Upper lobe of right lung (tissue), 1 donor: ENCODE results near the gene ZNF792. TPM values are rescaled to one million over a fixed set of nuclear protein-coding genes. Genes with fewer than 3 reads are reported as not detected.

ENCODE experiments used
- ATAC-seq: fragments of 200-7000 bp; cut with Tn5 transposase; one replicate; pipeline ENCODE4 v1.9.1; 2020; ENCODE audit warnings: mild to moderate bottlenecking, moderate library complexity
- DNase-seq: peaks from one replicate; pipeline ENCODE4 v3.0.0-alpha.2; 2020
- H3K27ac ChIP-seq: fragments of 200-600 bp; one replicate; pipeline ENCODE4 v1.8.0; 2022
- H3K27me3 ChIP-seq: fragments of 200-600 bp; one replicate; pipeline ENCODE4 v1.8.0; 2022; ENCODE audit warnings: mild to moderate bottlenecking
- H3K36me3 ChIP-seq: fragments of 200-600 bp; one replicate; pipeline ENCODE4 v1.8.0; 2022
- H3K4me1 ChIP-seq: fragments of 200-600 bp; one replicate; pipeline ENCODE4 v1.8.0; 2022
- H3K4me3 ChIP-seq: fragments of 200-600 bp; one replicate; pipeline ENCODE4 v1.8.0; 2022; ENCODE audit warnings: mild to moderate bottlenecking
- H3K9me3 ChIP-seq: fragments of 200-600 bp; one replicate; pipeline ENCODE4 v1.8.0; 2022
- CTCF ChIP-seq: fragments of 200-600 bp; IDR thresholded peaks from one replicate; pipeline ENCODE4 v1.8.0; 2022; ENCODE audit warnings: antibody characterized with exemption
- intact Hi-C: fragments of 100-400 bp; cut with DNase I; formaldehyde crosslinking; loops from one replicate; pipeline ENCODE4 v1.11.0; 2022
- total RNA-seq: library from RNA; stranded (reverse); fragmentation: NEBNext Ultra II Directional; extraction: Animal tissue kit (Norgen Biotek cat#: 25700); gene quantifications from one replicate; pipeline ENCODE4 v1.2.1, GENCODE V29; 2021
- donor health status: DM: no; HTN: yes; CAD: no; lungs with severe emphysema.

The ZNF792 gene
- total RNA-seq, 1 donor from 2014 or later: 11.5 TPM

GRCh38 chr19:34988119-34988518, 24.1 kb upstream of the ZNF792 start:
- Histone ChIP-seq H3K27ac (no peak overlapping the region), H3K4me1 (peaks cover 10% of the 10 kb centered on the region), H3K4me3 (no peak overlapping the region), H3K36me3 (no peaks in the 10 kb centered on the region), H3K27me3 (no peaks in the 10 kb centered on the region), H3K9me3 (no peaks in the 10 kb centered on the region)
- DNase-seq (peak; percentile 7), ATAC-seq (no peak)
- intact Hi-C loops: no loop called here
- no peak for TF ChIP-seq CTCF

- no peaks in the 10 kb centered on the region for H3K27me3 ChIP-seq
- no peaks in the 10 kb centered on the region for H3K9me3 ChIP-seq
- H3K36me3 ChIP-seq: no peaks in the 10 kb centered on the region
- no peak for TF ChIP-seq CTCF
- DNase-seq (no peak), ATAC-seq (peak; percentile 95)
- intact Hi-C loops: no loop called here
- H3K4me3 ChIP-seq: no peak overlapping the region
- peak overlapping the region; percentile 8 for H3K27ac ChIP-seq
- H3K4me1 ChIP-seq: peaks cover 10% of the 10 kb centered on the region
Measured at GRCh38 chr19:34985249-34986022, 21.4 kb upstream of the ZNF792 start.

GRCh38 chr19:34984287-34984686, 20.3 kb upstream of the ZNF792 start:
- Histone ChIP-seq H3K4me1 (peaks cover 10% of the 10 kb centered on the region), H3K4me3 (no peak overlapping the region), H3K9me3 (no peaks in the 10 kb centered on the region), H3K27me3 (no peaks in the 10 kb centered on the region), H3K27ac (no peak overlapping the region), H3K36me3 (no peaks in the 10 kb centered on the region)
- DNase-seq: no peak
- ATAC-seq: no peak
- no peak for TF ChIP-seq CTCF
- intact Hi-C loops: no loop called here

- ATAC-seq (no peak), DNase-seq (no peak)
- H3K9me3 ChIP-seq: no peaks in the 10 kb centered on the region
- H3K4me1 ChIP-seq: peaks cover 10% of the 10 kb centered on the region
- no peak overlapping the region for H3K27ac ChIP-seq
- no peak overlapping the region for H3K4me3 ChIP-seq
- H3K27me3 ChIP-seq: no peaks in the 10 kb centered on the region
- intact Hi-C loops: no loop called here
- H3K36me3 ChIP-seq: no peaks in the 10 kb centered on the region
- TF ChIP-seq CTCF: no peak
Measured at GRCh38 chr19:34983786-34984185, 19.8 kb upstream of the ZNF792 start.

- Histone ChIP-seq H3K27ac (no peak overlapping the region), H3K36me3 (no peaks in the 10 kb centered on the region), H3K4me1 (peaks cover 10% of the 10 kb centered on the region), H3K9me3 (no peaks in the 10 kb centered on the region), H3K27me3 (no peaks in the 10 kb centered on the region), H3K4me3 (no peak overlapping the region)
- DNase-seq (no peak), ATAC-seq (no peak)
- intact Hi-C loops: no loop called here
- TF ChIP-seq CTCF: no peak
Measured at GRCh38 chr19:34982275-34982674, 18.2 kb upstream of the ZNF792 start.
